Natural killer cell (primary cell): Measurements from ENCODE around the gene CERS6. TPM values are rescaled to one million over a fixed set of nuclear protein-coding genes. Genes with fewer than 3 reads are reported as not detected.

Experiments
- ATAC-seq, 3 donors: fragments of 150-1000 bp in 2 of 3; fragments of 200-7000 bp in 1 of 3; cut with Tn5 transposase; 1 replicate in 1 of 3; 2 replicates in 2 of 3; pipeline ENCODE4 v1.10.0; 2021; ENCODE audit warnings: mild to moderate bottlenecking in 2 of 3, moderate library complexity in 2 of 3
- DNase-seq, 2 donors: peaks; one replicate each; pipeline versions ENCODE4 v3.0.0 to v3.0.0-alpha.2; 2013 to 2021; ENCODE audit warnings: mixed read lengths in 1 of 2
- H3K27ac ChIP-seq: one replicate; pipeline ENCODE4 v1.5.1; 2013; ENCODE audit warnings: mild to moderate bottlenecking, low read length
- H3K27me3 ChIP-seq: one replicate; pipeline ENCODE4 v1.6.1; 2013; ENCODE audit warnings: low read length; ENCODE audit not compliant: control insufficient read depth, insufficient read depth
- H3K36me3 ChIP-seq: one replicate; pipeline ENCODE4 v1.6.1; 2013; ENCODE audit warnings: low read length; ENCODE audit not compliant: control insufficient read depth, insufficient read depth
- H3K4me1 ChIP-seq: one replicate; pipeline ENCODE4 v1.6.1; 2013; ENCODE audit warnings: low read length; ENCODE audit not compliant: control insufficient read depth, insufficient read depth
- H3K4me3 ChIP-seq: one replicate; pipeline ENCODE4 v1.5.1; 2013; ENCODE audit warnings: low read length
- H3K9me3 ChIP-seq: one replicate; pipeline ENCODE4 v1.6.1; 2013; ENCODE audit warnings: low read length; ENCODE audit not compliant: control insufficient read depth, insufficient read depth
- H3K27ac Mint-ChIP-seq, 2 donors: one replicate each; pipeline ENCODE4 v1.8.0; 2022; ENCODE audit warnings: mild to moderate bottlenecking in 2 of 2, mixed read lengths in 2 of 2, moderate library complexity in 1 of 2
- H3K27me3 Mint-ChIP-seq, 2 donors: one replicate each; pipeline ENCODE4 v1.8.0; 2022; ENCODE audit warnings: low read depth in 2 of 2, mixed read lengths in 2 of 2
- H3K36me3 Mint-ChIP-seq: one replicate; pipeline ENCODE4 v1.8.0; 2022; ENCODE audit warnings: mixed read lengths
- H3K4me1 Mint-ChIP-seq, 2 donors: one replicate each; pipeline ENCODE4 v1.8.0; 2022; ENCODE audit warnings: mixed read lengths in 2 of 2
- H3K4me3 Mint-ChIP-seq: one replicate; pipeline ENCODE4 v1.8.0; 2022; ENCODE audit warnings: mild to moderate bottlenecking, moderate library complexity, mixed read lengths
- H3K9me3 Mint-ChIP-seq, 2 donors: one replicate each; pipeline ENCODE4 v1.8.0; 2022; ENCODE audit warnings: mixed read lengths in 2 of 2
- WGBS: methylation state at CpG from one replicate; pipeline ENCODE4 v1.1.7; 2013; ENCODE audit warnings: missing lambda C conversion rate; ENCODE audit not compliant: insufficient coverage; 5-methylcytosine and 5-hydroxymethylcytosine counted together
- intact Hi-C: fragments of 100-400 bp; cut with micrococcal nuclease; formaldehyde crosslinking; loops from one replicate; pipeline ENCODE4 v1.14.2; 2022
- total RNA-seq, 4 donors: library from RNA; stranded (reverse); fragments of 120-200 nt in 1 of 4; gene quantifications; one replicate each; pipeline versions ENCODE4 v1.2.3 to v1.2.4, GENCODE V29; 2013 to 2022
- TF ChIP-seq, protein P1 (sequence below): fragments of 200-600 bp; IDR thresholded peaks from one replicate; pipeline ENCODE4 v1.8.0; 2022; ENCODE audit warnings: antibody characterized with exemption

The CERS6 gene
- total RNA-seq, 3 donors from 2014 or later (not counting 1 experiment from before 2014, with no cell fraction given): 9.1 to 13.5 (median 11.8) TPM

DNA sequence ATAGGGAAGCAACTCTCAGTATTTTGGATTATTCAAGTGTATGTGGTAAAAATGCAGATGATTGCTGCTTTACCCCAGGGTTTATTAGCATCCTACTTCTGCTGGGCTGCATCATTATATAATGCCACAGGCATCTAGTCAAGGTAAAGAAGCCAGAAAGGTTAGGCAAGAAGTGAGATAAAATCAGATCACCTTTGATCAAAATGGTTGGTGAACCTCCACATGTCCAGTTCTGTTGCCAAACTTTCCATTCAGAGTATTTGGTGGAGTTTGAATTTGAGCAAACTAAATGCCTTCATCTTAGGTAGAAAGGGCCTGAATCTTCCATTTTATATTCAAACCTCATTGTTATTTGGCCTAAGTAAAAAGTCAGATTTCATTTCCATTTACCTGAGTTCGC lies 316.6 kb downstream of the CERS6 start:
- H3K27ac Mint-ChIP-seq: no peak overlapping the region
- no peak for ATAC-seq

DNA sequence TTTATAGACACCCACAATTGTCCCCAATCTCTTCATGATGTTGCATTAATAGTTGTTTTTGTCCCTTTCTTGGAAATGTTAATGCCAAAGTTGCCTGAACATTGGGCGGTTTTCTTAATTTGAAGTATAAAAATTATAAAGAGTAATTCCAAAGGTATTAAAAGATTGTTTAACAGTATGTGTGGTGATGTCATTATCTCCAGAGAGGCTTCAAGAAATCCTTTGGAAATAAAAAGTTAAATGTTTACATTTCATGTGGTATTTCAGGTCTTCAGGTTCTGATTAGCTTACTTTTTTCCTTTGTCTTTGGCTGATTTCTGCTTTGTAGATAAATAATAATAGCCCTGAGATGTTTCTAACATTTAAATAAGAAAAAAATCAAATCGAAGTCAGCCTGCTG lies 317.1 kb downstream of the CERS6 start:
- Mint-ChIP-seq H3K9me3 (no peaks in the 10 kb centered on the region), H3K27me3 (no peaks in the 10 kb centered on the region), H3K36me3 (peaks cover 5% of the 10 kb centered on the region), H3K4me3 (no peak overlapping the region), H3K27ac (no peak overlapping the region), H3K4me1 (no peaks in the 10 kb centered on the region)
- no peak for ATAC-seq
- Histone ChIP-seq H3K27me3 (no peaks in the 10 kb centered on the region), H3K9me3 (no peaks in the 10 kb centered on the region), H3K36me3 (peaks cover 3% of the 10 kb centered on the region), H3K4me3 (no peak overlapping the region), H3K27ac (no peak overlapping the region), H3K4me1 (no peaks in the 10 kb centered on the region)
- 79% methylated on average over 2 of the region's 2 CpGs for WGBS
- intact Hi-C loops: no loop called here
- no peak for DNase-seq
- TF ChIP-seq, protein P1, sequence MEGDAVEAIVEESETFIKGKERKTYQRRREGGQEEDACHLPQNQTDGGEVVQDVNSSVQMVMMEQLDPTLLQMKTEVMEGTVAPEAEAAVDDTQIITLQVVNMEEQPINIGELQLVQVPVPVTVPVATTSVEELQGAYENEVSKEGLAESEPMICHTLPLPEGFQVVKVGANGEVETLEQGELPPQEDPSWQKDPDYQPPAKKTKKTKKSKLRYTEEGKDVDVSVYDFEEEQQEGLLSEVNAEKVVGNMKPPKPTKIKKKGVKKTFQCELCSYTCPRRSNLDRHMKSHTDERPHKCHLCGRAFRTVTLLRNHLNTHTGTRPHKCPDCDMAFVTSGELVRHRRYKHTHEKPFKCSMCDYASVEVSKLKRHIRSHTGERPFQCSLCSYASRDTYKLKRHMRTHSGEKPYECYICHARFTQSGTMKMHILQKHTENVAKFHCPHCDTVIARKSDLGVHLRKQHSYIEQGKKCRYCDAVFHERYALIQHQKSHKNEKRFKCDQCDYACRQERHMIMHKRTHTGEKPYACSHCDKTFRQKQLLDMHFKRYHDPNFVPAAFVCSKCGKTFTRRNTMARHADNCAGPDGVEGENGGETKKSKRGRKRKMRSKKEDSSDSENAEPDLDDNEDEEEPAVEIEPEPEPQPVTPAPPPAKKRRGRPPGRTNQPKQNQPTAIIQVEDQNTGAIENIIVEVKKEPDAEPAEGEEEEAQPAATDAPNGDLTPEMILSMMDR: no peak

More for the DNA sequence above, 316.6 kb downstream of the CERS6 start:
- Histone ChIP-seq H3K36me3 (peaks cover 3% of the 10 kb centered on the region), H3K4me3 (no peak overlapping the region), H3K27ac (no peak overlapping the region), H3K4me1 (no peaks in the 10 kb centered on the region), H3K9me3 (no peaks in the 10 kb centered on the region), H3K27me3 (no peaks in the 10 kb centered on the region)
- Mint-ChIP-seq H3K4me3 (no peak overlapping the region), H3K4me1 (no peaks in the 10 kb centered on the region), H3K9me3 (no peaks in the 10 kb centered on the region), H3K36me3 (peaks cover 5% of the 10 kb centered on the region), H3K27me3 (no peaks in the 10 kb centered on the region)
- DNase-seq: no peak
- WGBS: no CpG with 5 or more reads among the region's 1 CpG
- intact Hi-C loops: no loop called here
- TF ChIP-seq, protein P1: no peak

DNA sequence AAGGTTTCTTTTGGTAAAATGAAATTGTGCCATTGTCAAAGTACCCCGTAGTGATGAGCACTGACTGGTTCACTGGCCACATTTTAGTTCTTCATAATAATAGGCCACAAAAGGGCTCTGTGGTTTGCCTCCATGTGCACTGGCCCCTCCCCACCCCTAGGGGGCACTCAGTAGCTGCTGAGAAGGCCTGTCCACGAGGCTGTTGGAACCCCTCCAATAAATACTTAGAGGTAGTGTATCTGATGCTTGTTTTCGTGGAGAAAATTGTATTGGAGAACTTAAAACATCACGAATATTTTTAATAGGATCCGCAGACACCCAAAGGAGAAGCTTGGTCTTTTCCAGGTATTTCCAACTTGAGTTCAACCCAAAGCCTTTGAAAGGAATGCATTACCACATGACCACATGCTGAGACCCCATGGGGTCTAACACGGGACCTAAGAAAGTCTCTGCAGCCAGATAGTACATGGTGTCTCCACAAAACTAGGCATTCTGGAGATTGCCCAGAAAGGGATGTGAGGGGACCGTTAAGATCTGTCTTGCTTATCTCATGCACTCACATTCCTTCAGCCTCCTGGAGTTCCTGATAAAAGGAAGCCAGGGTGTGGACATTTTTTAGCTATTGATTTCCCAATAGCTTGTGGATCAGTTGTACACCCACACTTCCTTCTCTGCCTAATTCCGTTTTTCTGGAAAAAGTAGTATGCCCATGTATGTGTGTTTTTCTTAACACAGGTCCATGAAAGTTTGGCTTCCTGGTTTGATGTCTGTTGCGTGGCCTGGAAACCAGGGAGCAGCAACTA lies 317.8 kb downstream of the CERS6 start:
- TF ChIP-seq, protein P1: no peak
- ATAC-seq: peak in 2 of 3 donors; percentile 57 to 59
- Histone ChIP-seq H3K4me1 (no peaks in the 10 kb centered on the region), H3K9me3 (no peaks in the 10 kb centered on the region), H3K27ac (no peak overlapping the region), H3K36me3 (peaks cover 3% of the 10 kb centered on the region), H3K27me3 (no peaks in the 10 kb centered on the region), H3K4me3 (no peak overlapping the region)
- no peaks in the 10 kb centered on the region for H3K9me3 Mint-ChIP-seq
- no peaks in the 10 kb centered on the region for H3K4me1 Mint-ChIP-seq
- intact Hi-C loops: no loop called here
- WGBS: 64% methylated on average over 7 of the region's 9 CpGs
- no peaks in the 10 kb centered on the region for H3K27me3 Mint-ChIP-seq
- no peak overlapping the region for H3K27ac Mint-ChIP-seq
- DNase-seq: peak in 1 of 2 donors; percentile 34
- no peak overlapping the region for H3K4me3 Mint-ChIP-seq
- peaks cover 5% of the 10 kb centered on the region for H3K36me3 Mint-ChIP-seq

DNA sequence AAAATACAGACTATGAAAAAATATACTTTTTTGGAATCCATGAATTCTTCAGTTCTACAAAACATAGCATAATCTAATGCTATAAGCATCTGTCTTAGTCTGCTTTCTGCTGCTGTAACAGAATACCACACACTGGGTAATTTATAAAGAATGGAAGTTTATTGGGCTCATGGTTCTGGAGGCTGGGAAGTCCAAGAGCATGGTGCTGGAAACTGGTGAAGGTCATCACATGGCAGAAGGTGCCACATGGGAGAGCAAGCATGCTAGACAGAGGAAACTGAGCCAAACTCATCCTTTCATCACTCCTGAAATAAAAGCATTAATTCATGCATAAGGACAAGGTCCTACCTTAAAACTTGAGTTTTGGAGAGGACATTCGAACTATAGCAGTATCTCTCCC lies 319.8 kb downstream of the CERS6 start:
- H3K27ac Mint-ChIP-seq: no peak overlapping the region
- no peaks in the 10 kb centered on the region for H3K4me1 Mint-ChIP-seq
- no peaks in the 10 kb centered on the region for H3K4me1 ChIP-seq
- no peaks in the 10 kb centered on the region for H3K27me3 ChIP-seq
- H3K9me3 Mint-ChIP-seq: no peaks in the 10 kb centered on the region
- no peaks in the 10 kb centered on the region for H3K27me3 Mint-ChIP-seq
- H3K36me3 ChIP-seq: no peaks in the 10 kb centered on the region
- ATAC-seq (no peak), DNase-seq (no peak)
- H3K9me3 ChIP-seq: no peaks in the 10 kb centered on the region
- no peaks in the 10 kb centered on the region for H3K36me3 Mint-ChIP-seq
- TF ChIP-seq, protein P1: no peak
- intact Hi-C loops: no loop called here
- 0% methylated on average over 1 of the region's 1 CpG for WGBS
- no peak overlapping the region for H3K4me3 ChIP-seq
- no peak overlapping the region for H3K4me3 Mint-ChIP-seq
- H3K27ac ChIP-seq: no peak overlapping the region
